HepG2 (cell line): Measurements from ENCODE around the gene SAPCD1. TPM values are rescaled to one million over a fixed set of nuclear protein-coding genes. Genes with fewer than 3 reads are reported as not detected.

Source experiments
- ARNT2 ChIP-seq: sonication (generic); formaldehyde crosslinking; IDR thresholded peaks from 2 replicates; pipeline ENCODE4 v1.8.0; 2022; ENCODE audit warnings: mild to moderate bottlenecking, low read depth, missing genetic modification reagents, moderate library complexity
- EHMT2 ChIP-seq: fragments of 200-600 bp; sonication (generic); IDR thresholded peaks from 2 replicates; pipeline ENCODE4 v1.7.0; 2017; ENCODE audit warnings: antibody characterized with exemption, low read depth, low read length, borderline replicate concordance
- ETV5 ChIP-seq: IDR thresholded peaks from 2 replicates; pipeline ENCODE4 v1.6.1; 2018; ENCODE audit warnings: missing biosample characterization, missing genetic modification reagents, inconsistent platforms, borderline replicate concordance
- ISL2 ChIP-seq: sonication (generic); formaldehyde crosslinking; IDR thresholded peaks from 2 replicates; pipeline ENCODE4 v1.5.0; 2020; ENCODE audit warnings: missing genetic modification reagents
- ISX ChIP-seq: sonication (generic); formaldehyde crosslinking; conservative IDR thresholded peaks from 2 replicates; pipeline ENCODE4 v1.5.0; 2020; ENCODE audit warnings: missing genetic modification reagents
- MTA1 ChIP-seq: sonication (generic); formaldehyde crosslinking; IDR thresholded peaks from 2 replicates; pipeline ENCODE4 v1.4.0; 2020; ENCODE audit warnings: missing genetic modification reagents, mild to moderate bottlenecking, borderline replicate concordance
- PHF21A ChIP-seq: sonication (generic); formaldehyde crosslinking; IDR thresholded peaks from 2 replicates; pipeline ENCODE4 v1.5.0; 2020; ENCODE audit warnings: mild to moderate bottlenecking, missing genetic modification reagents
- STAG1 ChIP-seq: sonication (generic); formaldehyde crosslinking; IDR thresholded peaks from 2 replicates; pipeline ENCODE4 v1.4.0; 2020; ENCODE audit warnings: missing genetic modification reagents
- ZFY ChIP-seq: sonication (generic); formaldehyde crosslinking; IDR thresholded peaks from 2 replicates; pipeline ENCODE4 v1.4.0; 2020; ENCODE audit warnings: missing genetic modification reagents
- ZKSCAN1 ChIP-seq: fragments of 150-350 bp; IDR thresholded peaks from 2 replicates; pipeline ENCODE4 v1.6.1; 2014; ENCODE audit warnings: low read length
- ZNF431 ChIP-seq: sonication (generic); formaldehyde crosslinking; IDR thresholded peaks from 2 replicates; pipeline ENCODE4 v1.9.0; 2022; ENCODE audit warnings: missing genetic modification reagents, low read depth, mild to moderate bottlenecking, borderline replicate concordance
- ZNF501 ChIP-seq: sonication (generic); formaldehyde crosslinking; IDR thresholded peaks from 2 replicates; pipeline ENCODE4 v1.5.1; 2020; ENCODE audit warnings: mild to moderate bottlenecking, moderate library complexity, missing genetic modification reagents
- ZNF563 ChIP-seq: sonication (generic); formaldehyde crosslinking; IDR thresholded peaks from 2 replicates; pipeline ENCODE4 v1.8.0; 2022; ENCODE audit warnings: mild to moderate bottlenecking, moderate library complexity, missing genetic modification reagents
- ZNF615 ChIP-seq: sonication (generic); formaldehyde crosslinking; IDR thresholded peaks from 2 replicates; pipeline ENCODE4 v1.5.0; 2020; ENCODE audit warnings: mild to moderate bottlenecking, missing genetic modification reagents, borderline replicate concordance
- ZNF83 ChIP-seq: sonication (generic); formaldehyde crosslinking; IDR thresholded peaks from 2 replicates; pipeline ENCODE4 v1.4.0; 2020; ENCODE audit warnings: missing genetic modification reagents, mild to moderate bottlenecking, borderline replicate concordance
- polyA plus RNA-seq, 8 experiments: library from polyadenylated mRNA; depleted of rRNA in 3 of 8; stranded (reverse) in 7 of 8; unstranded in 1 of 8; fragments of >200 nt; fragmentation: Illumina TruSeq in 4 of 8; extraction: Trizol in 4 of 8; gene quantifications; 2 replicates each; pipeline versions ENCODE4 v1.2.1 to v1.2.3, GENCODE V29; 2011 to 2016; ENCODE audit warnings: low read depth in 4 of 8, missing spikeins in 1 of 8, mixed read lengths in 1 of 8; ENCODE audit not compliant: insufficient read depth in 1 of 8
- total RNA-seq, 5 experiments: library from RNA; depleted of rRNA; stranded (reverse); fragments of >200 nt; fragmentation: Illumina TruSeq; extraction: Trizol; gene quantifications; 2 replicates each; pipeline ENCODE4 v1.2.3, GENCODE V29; 2016; ENCODE audit warnings: low read depth in 1 of 5
- TF ChIP-seq, protein P1 (sequence below): sonication (generic); formaldehyde crosslinking; IDR thresholded peaks from 2 replicates; pipeline ENCODE4 v1.9.0; 2021; ENCODE audit warnings: mild to moderate bottlenecking, missing genetic modification reagents
- TF ChIP-seq, protein P2 (sequence below): sonication (generic); formaldehyde crosslinking; IDR thresholded peaks from 2 replicates; pipeline ENCODE4 v1.8.0; 2022; ENCODE audit warnings: missing genetic modification reagents, mild to moderate bottlenecking, moderate library complexity, borderline replicate concordance
- TF ChIP-seq, protein P3 (sequence below): sonication (generic); formaldehyde crosslinking; IDR thresholded peaks from 2 replicates; pipeline ENCODE4 v1.4.0; 2020; ENCODE audit warnings: missing genetic modification reagents, borderline replicate concordance

The SAPCD1 gene
- total and polyA plus RNA-seq, 2 of the 13 experiments (the other 11 are each of a cell fraction or from before 2014, with no cell fraction given) = 2.5 to 3.9 TPM

DNA sequence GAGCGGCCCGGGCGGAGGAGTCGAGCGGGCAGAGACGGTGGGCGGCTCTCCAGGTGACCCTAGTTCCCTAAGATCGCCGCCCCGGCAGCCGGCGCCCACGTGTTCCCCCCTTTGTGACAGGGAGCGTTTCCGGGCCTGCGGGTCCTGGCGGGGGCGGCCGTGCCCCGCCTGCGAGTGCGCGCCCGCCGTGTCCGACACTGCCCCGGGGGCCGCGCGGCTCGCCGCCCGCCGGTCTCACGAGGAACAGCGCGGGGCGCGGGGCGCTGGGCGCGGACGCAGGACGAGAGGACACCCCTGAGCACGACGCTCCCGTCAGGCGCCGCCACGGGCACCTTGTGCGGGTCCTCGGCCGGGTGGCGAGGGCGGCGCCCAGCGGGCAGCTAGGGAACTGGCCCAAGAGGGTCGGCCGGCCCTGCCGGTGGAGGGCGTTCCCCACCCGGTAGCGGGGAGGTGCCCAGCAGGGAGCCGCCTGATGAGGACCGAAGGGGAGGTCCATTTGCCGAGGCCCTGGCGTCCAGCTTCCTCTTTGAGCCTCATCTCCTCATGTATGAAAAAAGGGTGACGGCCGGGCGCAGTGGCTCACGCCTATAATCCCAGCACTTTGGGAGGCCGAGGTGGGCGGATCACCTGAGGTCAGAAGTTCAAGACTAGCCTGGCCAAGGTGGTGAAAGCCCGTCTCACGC, 33.3 kb downstream of the SAPCD1 start, which contains the start of gene VARS1 (continued):
- TF ChIP-seq MTA1 (CRISPR knock-in tag) (peak; percentile 92), EHMT2 (no peak), ZNF83 (CRISPR knock-in tag) (peak; percentile 80; the same call in 1 of the 2 replicates), ZNF615 (no peak), STAG1 (CRISPR knock-in tag) (peak; percentile 89), ZNF563 (CRISPR knock-in tag) (peak; percentile 80; the same call in 1 of the 2 replicates), ZFY (CRISPR knock-in tag) (peak; percentile 76), ZNF431 (CRISPR knock-in tag) (peak; percentile 0; the same call in 1 of the 2 replicates), ISX (0 out of 2 replicates have a peak, but pooled peaks have one; percentile 72), ISL2 (CRISPR knock-in tag) (peak; percentile 51; the same call in 1 of the 2 replicates), ARNT2 (CRISPR knock-in tag) (peak; percentile 97), ETV5 (CRISPR knock-in tag) (peak; percentile 7), ZKSCAN1 (no peak), ZNF501 (CRISPR knock-in tag) (peak; percentile 54; the same call in 1 of the 2 replicates), PHF21A (CRISPR knock-in tag) (peak; percentile 82)
- TF ChIP-seq, protein P1, sequence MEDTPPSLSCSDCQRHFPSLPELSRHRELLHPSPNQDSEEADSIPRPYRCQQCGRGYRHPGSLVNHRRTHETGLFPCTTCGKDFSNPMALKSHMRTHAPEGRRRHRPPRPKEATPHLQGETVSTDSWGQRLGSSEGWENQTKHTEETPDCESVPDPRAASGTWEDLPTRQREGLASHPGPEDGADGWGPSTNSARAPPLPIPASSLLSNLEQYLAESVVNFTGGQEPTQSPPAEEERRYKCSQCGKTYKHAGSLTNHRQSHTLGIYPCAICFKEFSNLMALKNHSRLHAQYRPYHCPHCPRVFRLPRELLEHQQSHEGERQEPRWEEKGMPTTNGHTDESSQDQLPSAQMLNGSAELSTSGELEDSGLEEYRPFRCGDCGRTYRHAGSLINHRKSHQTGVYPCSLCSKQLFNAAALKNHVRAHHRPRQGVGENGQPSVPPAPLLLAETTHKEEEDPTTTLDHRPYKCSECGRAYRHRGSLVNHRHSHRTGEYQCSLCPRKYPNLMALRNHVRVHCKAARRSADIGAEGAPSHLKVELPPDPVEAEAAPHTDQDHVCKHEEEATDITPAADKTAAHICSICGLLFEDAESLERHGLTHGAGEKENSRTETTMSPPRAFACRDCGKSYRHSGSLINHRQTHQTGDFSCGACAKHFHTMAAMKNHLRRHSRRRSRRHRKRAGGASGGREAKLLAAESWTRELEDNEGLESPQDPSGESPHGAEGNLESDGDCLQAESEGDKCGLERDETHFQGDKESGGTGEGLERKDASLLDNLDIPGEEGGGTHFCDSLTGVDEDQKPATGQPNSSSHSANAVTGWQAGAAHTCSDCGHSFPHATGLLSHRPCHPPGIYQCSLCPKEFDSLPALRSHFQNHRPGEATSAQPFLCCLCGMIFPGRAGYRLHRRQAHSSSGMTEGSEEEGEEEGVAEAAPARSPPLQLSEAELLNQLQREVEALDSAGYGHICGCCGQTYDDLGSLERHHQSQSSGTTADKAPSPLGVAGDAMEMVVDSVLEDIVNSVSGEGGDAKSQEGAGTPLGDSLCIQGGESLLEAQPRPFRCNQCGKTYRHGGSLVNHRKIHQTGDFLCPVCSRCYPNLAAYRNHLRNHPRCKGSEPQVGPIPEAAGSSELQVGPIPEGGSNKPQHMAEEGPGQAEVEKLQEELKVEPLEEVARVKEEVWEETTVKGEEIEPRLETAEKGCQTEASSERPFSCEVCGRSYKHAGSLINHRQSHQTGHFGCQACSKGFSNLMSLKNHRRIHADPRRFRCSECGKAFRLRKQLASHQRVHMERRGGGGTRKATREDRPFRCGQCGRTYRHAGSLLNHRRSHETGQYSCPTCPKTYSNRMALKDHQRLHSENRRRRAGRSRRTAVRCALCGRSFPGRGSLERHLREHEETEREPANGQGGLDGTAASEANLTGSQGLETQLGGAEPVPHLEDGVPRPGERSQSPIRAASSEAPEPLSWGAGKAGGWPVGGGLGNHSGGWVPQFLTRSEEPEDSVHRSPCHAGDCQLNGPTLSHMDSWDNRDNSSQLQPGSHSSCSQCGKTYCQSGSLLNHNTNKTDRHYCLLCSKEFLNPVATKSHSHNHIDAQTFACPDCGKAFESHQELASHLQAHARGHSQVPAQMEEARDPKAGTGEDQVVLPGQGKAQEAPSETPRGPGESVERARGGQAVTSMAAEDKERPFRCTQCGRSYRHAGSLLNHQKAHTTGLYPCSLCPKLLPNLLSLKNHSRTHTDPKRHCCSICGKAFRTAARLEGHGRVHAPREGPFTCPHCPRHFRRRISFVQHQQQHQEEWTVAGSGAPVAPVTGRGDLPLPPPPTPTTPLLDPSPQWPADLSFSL (CRISPR knock-in tag) = no peak
- TF ChIP-seq, protein P2, sequence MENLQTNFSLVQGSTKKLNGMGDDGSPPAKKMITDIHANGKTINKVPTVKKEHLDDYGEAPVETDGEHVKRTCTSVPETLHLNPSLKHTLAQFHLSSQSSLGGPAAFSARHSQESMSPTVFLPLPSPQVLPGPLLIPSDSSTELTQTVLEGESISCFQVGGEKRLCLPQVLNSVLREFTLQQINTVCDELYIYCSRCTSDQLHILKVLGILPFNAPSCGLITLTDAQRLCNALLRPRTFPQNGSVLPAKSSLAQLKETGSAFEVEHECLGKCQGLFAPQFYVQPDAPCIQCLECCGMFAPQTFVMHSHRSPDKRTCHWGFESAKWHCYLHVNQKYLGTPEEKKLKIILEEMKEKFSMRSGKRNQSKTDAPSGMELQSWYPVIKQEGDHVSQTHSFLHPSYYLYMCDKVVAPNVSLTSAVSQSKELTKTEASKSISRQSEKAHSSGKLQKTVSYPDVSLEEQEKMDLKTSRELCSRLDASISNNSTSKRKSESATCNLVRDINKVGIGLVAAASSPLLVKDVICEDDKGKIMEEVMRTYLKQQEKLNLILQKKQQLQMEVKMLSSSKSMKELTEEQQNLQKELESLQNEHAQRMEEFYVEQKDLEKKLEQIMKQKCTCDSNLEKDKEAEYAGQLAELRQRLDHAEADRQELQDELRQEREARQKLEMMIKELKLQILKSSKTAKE (CRISPR knock-in tag) = no peak
- TF ChIP-seq, protein P3, sequence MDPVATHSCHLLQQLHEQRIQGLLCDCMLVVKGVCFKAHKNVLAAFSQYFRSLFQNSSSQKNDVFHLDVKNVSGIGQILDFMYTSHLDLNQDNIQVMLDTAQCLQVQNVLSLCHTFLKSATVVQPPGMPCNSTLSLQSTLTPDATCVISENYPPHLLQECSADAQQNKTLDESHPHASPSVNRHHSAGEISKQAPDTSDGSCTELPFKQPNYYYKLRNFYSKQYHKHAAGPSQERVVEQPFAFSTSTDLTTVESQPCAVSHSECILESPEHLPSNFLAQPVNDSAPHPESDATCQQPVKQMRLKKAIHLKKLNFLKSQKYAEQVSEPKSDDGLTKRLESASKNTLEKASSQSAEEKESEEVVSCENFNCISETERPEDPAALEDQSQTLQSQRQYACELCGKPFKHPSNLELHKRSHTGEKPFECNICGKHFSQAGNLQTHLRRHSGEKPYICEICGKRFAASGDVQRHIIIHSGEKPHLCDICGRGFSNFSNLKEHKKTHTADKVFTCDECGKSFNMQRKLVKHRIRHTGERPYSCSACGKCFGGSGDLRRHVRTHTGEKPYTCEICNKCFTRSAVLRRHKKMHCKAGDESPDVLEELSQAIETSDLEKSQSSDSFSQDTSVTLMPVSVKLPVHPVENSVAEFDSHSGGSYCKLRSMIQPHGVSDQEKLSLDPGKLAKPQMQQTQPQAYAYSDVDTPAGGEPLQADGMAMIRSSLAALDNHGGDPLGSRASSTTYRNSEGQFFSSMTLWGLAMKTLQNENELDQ (CRISPR knock-in tag) = peak; percentile 20; the same call in 1 of the 2 replicates
